ENCODE results near the gene CCDC159.
"Not testable (repeated sequence)": the region's sequence is repeated elsewhere in the genome, so short reads cannot be mapped to it uniquely, and the experiment has no call there.

The CCDC159 gene

DNA sequence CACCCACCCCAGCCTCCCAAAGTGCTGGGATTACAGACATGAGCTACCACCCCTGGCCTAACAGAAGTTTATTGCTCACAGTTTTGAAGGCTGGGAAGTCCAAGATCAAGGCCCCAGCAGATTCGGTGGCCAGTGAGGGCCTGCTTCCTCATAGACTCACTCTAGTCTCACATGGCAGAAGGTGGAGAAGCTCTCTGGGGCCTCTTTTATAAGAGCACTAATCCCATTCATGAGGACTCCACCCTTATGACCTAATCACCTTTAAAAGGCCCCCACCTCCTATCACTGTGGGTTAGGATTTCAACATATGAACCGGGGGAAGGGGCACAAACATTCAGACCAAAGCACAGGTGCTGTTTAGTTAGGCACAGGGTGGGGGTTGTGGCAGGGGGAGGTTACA lies 21.2 kb downstream of the CCDC159 start:
- DNase-seq, result no peak

DNA sequence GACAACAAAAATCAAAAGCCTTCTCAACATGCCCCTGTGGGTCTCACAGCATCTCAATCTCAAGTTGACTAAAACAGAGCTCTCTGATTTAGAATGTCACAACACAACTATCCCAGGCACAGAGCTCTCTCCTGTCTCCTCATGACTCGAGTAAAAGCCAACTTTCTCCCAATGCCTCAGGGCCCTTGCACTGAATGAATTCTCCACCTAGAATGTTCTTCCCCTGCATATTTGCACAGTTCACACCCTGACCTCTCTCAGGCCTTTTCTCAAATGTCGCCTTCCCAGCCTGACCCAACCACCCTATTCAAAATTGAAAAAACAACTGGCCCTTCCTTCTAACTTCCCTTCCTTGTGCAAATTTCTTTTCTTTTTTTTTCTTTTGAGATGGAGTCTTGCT lies 24.4 kb downstream of the CCDC159 start:
- no peak for DNase-seq

DNA sequence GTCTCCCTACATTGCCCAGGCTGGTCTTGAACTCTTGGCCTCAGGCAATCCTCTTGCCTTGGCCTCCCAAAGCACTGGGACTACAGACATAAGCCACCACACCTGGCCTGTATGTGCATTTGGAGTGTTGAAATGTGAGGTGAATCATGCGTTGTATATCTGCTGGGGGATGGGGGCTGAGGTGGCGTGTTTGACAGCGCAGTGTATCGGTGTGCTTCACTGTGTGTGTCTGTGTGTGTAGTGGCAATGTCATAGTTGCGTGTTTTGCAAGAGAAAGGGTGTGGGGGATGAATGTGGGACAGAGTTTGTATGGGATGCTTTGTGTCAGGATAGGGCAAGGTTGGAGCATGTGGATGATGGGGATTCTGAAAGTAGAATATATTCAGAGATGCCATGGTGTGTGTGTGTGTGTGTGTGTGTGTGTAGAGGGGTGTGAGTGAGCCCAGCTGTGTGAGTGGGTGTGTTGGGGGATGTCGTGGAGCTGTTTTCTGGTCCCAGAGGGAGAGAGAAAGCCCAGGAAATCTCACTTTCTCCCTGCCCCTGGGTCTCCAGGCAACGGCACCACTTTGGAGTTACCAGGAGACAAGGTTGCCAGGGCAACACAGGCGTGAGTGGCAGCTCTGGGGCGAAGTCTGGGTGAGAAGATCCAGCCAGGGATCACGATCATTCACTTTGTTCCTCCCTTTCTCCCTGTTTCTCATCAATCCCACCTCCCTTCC lies 27.0 kb downstream of the CCDC159 start:
- no peak for DNase-seq

DNA sequence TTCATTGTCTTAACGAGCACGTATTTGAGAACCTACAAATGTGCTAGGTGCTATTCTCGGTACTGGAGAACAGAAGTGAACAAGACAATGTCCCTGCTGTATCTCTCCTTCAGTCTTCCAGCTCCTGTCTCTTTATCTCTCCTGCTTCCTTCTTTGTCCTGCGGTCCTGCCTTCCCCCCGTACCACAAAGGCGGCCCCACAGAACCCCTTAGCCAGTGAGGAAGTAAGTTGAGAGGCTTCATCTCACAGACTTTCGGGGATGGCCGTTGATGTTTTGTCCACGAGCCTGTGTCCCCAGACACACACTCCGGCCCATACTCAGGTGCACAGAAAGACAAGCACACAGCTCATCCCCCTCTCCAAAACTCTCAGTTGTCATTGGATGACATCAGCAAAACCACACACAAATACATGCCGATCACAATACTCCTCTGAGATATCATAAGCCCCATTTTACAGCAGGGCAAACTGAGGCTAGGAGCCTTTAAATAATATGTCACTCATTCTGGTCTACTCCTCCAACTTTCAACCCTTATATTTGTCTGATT lies 27.6 kb downstream of the CCDC159 start:
- no peak for DNase-seq

DNA sequence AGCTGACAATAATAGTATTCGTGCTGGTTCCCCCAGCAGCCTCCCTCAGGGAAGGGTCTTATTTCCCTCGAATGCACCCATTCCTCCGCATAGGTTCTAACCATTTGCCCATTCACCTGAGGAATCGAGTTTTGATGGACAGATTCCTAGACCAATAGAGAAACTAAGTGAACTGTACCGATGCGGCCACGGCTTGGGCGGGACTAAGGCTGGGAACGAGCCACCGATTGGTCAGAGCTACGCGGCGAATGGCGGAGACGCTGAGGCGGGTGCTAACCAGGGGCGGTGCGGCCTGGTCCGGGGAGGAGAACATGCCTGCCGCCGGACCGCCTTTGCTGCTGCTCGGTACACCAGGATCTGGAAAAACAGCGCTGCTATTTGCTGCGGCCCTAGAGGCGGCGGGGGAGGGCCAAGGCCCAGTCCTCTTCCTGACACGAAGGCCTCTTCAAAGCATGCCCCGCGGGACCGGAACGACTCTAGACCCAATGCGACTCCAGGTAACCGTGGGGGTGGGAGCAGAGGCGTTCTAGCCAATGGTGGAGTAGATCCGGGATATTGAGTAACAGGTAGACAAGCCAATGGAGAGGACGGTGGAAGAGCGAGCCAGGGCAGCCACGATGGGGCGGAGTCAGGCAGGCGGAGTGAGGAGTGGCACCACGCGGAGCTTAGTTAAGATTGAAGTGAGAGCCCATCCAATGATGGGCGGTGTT lies 28.3 kb downstream of the CCDC159 start, which contains the start of gene SWSAP1:
SWSAP1 (plus strand) TSS at position 234 of the 710 bp plus-strand sequence; CDS start at position 249, 15 bp downstream.
- peak; percentile 99 for DNase-seq

DNA sequence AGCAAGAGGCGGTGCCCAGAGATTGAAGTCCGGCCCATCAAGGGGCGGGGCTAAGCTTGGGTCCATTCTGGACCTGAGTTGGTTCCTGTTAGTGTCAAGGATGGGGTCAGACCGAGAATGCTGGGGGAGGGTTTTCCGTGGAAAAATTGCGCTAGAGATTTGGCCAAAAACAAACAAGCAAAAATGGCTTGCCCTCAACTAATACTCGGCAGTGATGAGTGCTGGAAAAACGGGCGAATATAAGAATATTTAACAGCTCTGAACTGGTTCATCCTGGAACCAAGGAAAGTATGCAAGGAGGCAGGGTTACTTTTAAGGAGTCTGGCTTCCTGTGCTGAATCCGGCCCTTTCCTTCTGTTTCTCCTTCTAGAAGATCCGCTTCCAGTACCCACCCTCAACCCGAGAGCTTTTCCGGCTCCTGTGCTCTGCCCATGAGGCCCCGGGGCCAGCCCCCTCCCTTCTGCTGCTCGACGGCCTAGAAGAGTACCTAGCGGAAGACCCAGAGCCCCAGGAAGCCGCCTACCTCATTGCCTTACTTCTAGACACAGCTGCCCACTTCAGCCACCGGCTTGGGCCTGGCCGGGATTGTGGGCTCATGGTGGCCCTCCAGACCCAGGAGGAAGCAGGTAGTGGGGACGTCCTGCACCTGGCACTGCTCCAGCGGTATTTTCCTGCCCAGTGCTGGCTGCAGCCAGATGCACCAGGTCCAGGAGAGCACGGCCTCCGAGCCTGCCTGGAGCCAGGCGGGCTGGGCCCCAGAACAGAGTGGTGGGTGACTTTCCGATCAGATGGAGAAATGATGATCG lies 29.0 kb downstream of the CCDC159 start:
- peak; percentile 70 for DNase-seq

DNA sequence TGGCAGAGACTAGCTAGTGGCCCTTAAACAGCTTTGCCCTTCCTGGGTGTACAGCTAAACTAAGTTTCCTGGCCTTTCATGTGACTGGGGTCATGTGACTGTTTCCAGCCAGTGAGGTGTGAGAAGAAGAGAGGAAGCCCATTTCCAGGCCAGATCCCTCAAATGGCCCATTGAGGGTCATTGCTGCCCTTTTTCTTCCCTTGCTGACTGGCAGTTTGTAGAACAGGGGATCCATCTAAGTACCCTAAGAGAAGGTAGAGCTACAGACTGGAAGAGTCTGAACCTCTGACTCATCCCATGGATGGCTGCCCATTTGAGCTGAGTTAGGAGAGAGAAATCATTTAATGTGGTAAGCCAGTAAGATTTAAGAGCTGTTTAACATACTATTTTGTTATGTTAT lies 30.9 kb downstream of the CCDC159 start:
- no peak for DNase-seq

DNA sequence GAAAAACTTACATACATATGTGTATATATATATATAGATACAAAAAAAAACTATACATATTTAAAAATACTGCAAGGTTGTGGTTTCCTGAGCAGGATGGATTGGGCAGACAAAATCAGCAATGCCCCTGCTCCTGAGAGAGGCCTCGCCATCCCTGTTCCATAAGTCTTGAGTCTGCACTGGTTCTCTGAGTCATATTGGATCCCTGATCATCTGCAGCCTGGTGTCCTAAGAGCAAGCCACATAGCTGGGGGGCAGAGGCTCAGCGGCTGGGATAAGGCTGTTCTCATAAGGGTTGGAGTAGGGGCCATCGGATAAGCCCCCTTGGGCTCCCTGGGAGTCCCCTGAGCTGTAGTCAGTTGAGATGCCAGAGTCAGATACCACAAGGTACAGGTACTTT lies 31.4 kb downstream of the CCDC159 start:
- DNase-seq, result no peak

DNA sequence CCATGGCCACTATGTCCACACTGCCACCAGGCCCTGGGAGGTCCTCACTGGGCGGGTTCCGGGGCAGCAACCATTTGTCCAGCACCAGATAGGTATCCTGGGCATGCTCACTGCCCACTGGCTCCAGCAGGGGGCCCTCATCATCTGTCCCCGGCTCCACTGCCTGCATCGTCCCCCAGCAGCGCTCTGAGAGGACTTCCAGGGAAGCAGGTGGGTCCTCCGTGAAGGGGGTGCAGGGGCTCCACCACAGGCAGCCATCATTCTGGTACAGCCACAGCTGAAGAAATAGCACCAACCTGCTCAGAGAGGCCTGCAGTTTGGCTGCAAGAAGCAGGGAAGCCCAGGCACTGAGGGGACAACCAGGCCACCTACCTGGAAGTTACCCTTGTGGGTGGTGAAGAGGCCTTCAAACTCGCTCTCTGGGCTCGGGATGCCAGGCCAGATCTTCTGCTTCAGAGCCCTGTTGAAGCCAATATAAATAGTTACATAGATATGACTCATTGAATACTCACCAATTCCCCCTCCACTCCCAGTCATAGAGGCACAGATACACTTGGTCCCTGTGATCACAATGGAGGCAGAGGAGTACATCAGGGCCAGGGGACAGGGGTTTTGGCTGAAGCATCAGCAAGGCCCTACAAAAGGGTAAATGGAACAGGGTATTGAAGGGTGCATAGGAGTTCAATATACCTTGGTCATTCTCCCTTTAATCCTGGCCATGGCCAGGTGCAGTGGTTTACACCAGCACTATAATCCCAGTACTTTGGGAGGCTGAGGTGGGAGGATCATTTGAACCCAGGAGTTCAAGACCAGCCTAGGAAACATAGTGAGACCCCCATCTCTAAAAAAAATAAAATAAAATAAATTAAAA lies 32.2 kb downstream of the CCDC159 start:
- peak; percentile 40 for DNase-seq

DNA sequence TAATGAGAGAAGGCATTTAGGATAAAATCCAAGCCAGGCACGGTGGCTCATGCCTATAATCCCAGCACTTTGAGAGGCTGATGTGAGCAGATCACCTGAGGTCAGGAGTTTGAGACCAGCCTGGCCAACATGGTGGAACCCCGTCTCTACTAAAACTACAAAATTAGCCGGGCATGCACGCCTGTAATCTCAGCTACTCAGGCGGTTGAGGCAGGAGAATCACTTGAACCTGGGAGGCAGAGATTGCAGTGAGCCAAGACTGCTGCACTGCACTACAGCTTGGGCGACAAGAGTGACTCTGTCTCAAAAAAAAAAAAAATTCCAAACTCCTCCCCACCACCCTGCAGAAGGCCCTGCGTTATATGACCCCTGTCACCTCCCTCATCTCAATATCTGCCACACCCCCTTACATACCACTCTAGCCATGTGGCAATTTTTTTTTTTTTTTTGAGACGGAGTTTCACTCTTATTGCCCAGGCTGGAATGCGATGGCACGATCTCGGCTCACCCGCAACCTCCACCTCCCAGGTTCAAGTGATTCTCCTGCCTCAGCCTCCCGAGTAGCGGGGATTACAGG lies 33.0 kb downstream of the CCDC159 start:
- DNase-seq, result not testable (repeated sequence)

DNA sequence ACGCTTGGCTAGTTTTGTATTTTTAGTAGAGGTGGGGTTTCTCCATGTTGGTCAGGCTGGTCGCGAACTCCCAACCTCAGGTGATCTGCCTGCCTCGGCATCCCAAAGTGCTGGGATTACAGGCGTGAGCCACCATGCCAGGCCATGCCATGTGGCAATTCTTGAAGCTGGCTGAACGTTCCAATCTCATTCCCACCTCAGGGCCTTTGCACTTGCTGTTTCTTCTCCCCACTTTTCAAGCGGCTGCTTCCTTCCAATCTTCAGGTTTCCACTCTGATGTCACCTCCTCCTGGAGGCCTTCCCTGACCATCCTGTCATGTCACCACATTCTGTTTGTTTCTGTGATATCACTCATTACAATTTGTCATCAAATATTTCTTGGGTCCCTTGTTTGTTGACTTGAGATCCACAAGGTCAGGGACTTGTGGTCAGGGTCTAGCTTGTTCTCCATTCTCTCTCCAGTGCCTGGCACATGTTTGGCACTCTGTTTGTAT lies 33.6 kb downstream of the CCDC159 start:
- no peak for DNase-seq

DNA sequence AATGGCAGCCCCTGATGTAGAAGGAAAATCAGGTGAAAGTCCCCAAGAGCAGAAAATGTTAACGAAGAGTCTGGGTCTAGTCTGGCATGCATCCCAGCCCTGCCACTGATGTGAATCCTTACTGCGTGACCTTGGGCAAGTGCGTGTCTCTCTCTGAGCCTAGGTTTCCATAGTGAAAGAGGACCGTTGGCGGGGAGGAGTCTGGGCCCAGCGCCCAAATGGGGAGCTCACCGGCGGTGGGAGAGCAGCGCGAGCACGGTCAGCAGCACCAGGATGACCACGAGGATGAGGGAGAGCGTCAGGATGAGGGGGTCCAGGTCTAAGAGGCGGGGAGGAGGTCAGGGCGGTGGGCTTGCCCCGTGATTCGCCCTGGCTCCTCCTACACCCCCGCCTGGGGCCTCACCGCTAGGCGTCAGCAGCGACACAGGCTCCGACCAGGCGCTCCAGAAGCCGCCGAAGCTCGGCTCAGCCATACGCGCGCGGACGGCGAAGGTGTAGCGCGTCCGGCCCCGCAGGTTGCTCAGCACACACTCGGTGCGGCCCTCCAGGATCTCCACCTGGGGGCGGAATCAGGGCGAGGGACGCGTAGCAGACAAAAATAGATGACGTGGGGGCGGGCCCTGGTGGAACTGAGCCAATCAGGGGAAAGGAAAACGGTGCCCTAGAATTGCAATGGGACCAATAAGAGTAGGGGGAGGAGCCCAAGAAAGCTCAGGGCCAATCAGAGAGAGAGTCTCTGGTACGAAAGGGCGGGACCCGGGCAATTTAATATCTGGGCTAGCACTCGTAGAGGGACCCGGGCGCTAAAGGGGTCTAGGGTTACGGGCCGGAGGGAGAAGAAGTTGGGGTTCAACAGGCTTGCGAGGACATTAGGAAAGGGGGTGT lies 34.6 kb downstream of the CCDC159 start:
- peak; percentile 97 for DNase-seq

DNA sequence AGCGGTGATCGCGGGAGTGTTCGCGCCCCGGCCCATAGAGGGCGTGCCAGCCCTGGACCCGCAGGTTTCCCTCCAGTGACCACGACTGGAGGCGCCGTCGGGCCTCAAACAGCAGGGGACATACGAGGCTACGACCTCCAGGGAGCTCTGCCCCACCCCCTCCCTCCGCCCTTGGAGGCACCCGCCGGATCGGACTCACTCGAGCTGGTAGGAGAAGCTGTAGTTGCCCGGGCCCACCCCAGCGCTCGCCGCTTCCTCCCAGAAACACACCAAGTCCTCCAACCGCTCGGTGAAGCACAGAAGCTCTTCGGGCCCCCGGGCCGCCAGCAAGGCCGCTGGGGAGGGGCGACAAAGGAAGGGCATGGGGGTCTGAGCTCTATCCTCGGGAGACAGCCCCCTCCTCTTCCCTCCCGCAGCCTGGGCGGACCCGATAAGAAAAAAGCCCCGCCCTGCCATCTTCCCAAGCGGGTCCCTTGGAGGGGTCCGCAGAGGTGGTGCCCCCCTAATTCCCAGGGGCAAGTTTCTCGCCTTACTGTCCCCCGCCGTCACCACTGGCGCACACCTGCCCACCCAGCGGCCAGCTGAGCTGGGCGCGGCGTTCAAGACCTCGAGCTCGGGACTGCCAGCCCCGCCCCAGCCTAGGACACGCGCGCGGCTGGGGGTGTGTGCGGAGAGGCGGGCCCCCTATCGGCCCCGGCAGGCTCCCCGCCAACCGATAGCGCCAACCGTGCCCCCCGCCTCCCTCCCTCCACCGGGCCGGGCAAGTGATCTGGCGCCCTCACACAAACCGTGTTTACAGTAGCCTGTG lies 36.8 kb downstream of the CCDC159 start:
- DNase-seq, result peak; percentile 49

DNA sequence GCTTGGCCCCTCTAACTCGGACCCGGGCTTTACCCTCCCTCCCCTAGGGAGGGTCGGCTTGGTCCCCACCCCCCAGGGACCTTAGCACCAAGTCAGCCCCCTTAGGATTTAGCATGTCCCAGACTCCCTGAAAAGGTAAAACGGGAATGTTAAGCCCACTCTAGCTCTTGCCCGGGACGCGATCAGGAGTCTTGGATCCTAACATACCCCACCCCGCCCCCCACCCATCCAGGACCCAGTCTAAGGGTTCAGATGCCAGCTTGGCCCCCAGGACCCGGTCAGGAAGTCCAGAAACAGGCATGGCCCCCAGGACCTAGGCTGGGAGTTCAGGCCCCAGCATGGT lies 37.4 kb downstream of the CCDC159 start:
- DNase-seq, result no peak

DNA sequence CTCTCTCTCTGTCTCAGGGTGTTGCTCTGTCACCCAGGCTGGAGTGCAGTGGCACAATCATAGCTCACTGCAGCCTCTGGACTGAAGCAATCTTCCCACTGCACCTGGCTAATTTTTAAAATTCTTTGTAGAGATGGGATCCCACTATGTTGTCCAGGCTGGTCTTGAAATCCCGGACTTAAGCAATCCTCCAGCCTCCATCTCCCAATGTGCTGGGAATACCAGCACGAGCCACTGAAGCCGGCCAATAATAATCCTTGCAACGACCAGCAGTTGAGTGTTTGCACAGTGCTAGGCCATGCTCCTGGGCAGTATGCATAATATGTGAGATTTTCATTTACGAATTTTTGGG lies 38.4 kb downstream of the CCDC159 start:
- no peak for DNase-seq

DNA sequence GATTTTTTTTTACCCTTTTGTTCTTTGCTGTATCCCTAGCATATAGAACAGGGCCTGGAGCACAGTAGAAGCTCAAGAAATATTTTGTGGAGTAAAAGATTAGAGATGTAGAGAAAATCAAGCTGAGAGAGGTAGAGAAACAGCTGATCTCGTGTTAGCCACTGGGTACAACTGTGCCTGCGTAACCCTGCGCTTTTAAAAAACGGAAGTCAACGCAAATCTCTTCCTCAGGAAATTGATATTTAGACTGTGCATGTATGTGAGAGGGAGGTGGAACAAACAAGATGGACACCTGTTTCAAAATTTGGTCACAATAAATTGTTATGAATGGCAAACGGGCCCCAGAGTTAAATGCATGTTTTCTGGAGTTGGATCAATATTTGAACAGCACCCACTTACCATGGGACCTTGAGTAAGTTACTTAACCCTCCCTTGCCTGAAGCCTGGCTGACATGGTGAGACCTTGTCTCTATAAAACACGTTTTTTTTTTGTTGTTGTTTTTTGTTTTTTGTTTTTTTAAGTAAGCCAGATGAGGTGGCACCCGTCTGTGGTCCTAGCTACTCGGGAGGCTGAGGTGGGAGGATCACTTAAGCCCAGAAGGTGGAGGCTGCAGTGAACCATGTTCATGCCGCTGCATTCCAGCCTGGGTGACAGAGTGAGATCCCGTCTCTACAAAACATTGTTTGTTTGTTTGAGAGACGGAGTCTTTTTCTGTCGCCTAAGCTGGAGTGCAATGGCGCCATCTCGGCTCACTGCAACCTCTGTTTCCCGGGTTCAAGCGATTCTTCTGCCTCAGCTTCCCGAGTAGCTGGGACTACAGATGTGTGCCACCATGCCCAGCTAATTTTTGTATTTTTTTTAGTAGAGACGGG lies 41.1 kb downstream of the CCDC159 start:
- DNase-seq, result no peak

DNA sequence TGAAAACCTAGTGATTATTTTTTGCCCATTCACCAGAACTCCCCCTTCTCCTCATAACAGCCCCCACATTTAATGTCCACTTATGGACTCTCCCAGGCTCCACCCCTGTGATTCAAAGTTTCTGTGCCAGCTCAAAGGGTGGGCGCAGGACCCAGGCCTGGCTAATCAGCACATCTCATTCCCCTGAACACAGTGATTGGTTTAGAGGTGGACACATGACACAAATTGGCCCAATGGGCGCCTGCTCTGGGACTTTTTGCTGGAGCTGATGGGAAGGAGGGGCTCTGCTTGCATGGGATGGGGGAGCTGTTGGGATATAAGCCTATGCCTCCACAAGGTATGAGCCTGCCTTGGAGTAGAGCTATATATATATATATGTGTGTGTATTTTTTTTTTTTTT lies 44.0 kb downstream of the CCDC159 start:
- no peak for DNase-seq

DNA sequence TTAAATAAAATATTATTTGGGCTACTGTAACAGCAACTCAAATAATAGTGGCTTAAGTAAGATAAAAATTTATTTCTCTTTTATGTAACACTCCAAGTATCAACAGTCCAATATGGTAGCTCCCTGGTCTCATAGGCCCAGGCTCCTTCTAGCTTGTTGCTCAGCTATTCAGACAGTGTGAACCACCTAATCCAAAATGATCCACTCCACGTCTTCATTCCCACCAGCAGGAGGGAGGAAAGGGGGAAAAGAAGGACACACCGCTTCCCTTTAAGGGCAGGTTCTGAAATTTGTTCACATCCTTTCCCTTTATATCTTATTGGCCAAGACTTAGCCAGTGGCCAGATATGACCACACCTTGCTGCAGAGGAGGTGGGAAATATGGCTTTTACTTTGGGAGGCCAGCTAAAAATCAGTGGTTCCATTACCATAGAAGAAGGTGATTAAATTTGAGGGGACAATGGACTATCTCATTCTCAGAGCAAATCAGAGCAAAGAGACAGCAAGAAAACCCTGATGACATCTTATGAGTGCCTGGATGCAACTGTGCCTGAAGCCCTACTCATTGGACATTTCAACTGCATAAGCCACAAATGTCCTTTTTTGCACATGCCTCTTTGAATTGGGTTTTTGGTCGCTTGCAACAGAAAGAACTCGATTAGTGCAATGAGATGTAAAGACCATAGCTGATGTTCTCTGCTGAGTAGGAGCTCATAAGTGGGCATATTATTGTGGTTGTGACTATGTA lies 44.8 kb downstream of the CCDC159 start:
- DNase-seq, result no peak
